GM23248 (cell line): ENCODE results near the gene AGAP1. TPM values are rescaled to one million over a fixed set of nuclear protein-coding genes. Genes with fewer than 3 reads are reported as not detected.
A peak's percentile ranks its signal among the peaks of the same experiment; 100 is the strongest.

Experiments used
- DNase-seq: peaks from one replicate; pipeline ENCODE4 v3.0.0-alpha.2; 2015
- H2AFZ ChIP-seq: fragments of 200-600 bp; sonication (generic); 2 replicates; pipeline ENCODE4 v1.6.1; 2016; ENCODE audit warnings: antibody characterized with exemption
- H3F3A ChIP-seq: fragments of 200-600 bp; sonication (generic); 2 replicates; pipeline ENCODE4 v1.6.1; 2016; ENCODE audit warnings: mild to moderate bottlenecking, antibody characterized with exemption, mixed run types; ENCODE audit not compliant: insufficient read depth
- H3K27ac ChIP-seq: fragments of 200-600 bp; sonication (generic); 2 replicates; pipeline ENCODE4 v1.5.1; 2016; ENCODE audit warnings: mild to moderate bottlenecking
- H3K27me3 ChIP-seq: fragments of 200-600 bp; sonication (generic); replicated peaks from 2 replicates; pipeline ENCODE4 v1.6.1; 2016; ENCODE audit warnings: mild to moderate bottlenecking; ENCODE audit not compliant: insufficient read depth
- H3K36me3 ChIP-seq: fragments of 200-600 bp; sonication (generic); 2 replicates; pipeline ENCODE4 v1.6.1; 2016; ENCODE audit warnings: low read depth, mild to moderate bottlenecking
- H3K4me1 ChIP-seq: fragments of 200-600 bp; sonication (generic); 2 replicates; pipeline ENCODE4 v1.6.1; 2016; ENCODE audit warnings: mild to moderate bottlenecking; ENCODE audit not compliant: insufficient read depth
- H3K4me2 ChIP-seq: fragments of 200-600 bp; sonication (generic); one replicate; pipeline ENCODE4 v1.6.1; 2016; ENCODE audit warnings: mild to moderate bottlenecking; ENCODE audit not compliant: unreplicated experiment
- H3K4me3 ChIP-seq: fragments of 200-600 bp; sonication (generic); 2 replicates; pipeline ENCODE4 v1.5.1; 2016; ENCODE audit warnings: mild to moderate bottlenecking
- H3K79me2 ChIP-seq: fragments of 200-600 bp; sonication (generic); 2 replicates; pipeline ENCODE4 v1.6.1; 2016; ENCODE audit warnings: mild to moderate bottlenecking; ENCODE audit not compliant: insufficient read depth
- H3K9ac ChIP-seq: fragments of 200-600 bp; sonication (generic); 2 replicates; pipeline ENCODE4 v1.6.1; 2016; ENCODE audit warnings: mild to moderate bottlenecking
- H3K9me2 ChIP-seq: fragments of 200-600 bp; sonication (generic); 2 replicates; pipeline ENCODE4 v1.6.1; 2016; ENCODE audit warnings: mixed run types, mild to moderate bottlenecking, moderate library complexity; ENCODE audit not compliant: insufficient read depth
- H3K9me3 ChIP-seq: fragments of 200-600 bp; sonication (generic); one replicate; pipeline ENCODE4 v1.6.1; 2017; ENCODE audit warnings: low read depth
- H4K20me1 ChIP-seq: fragments of 200-600 bp; sonication (generic); 2 replicates; pipeline ENCODE4 v1.6.0; 2016; ENCODE audit not compliant: insufficient read depth
- EZH2 ChIP-seq: fragments of 200-600 bp; sonication (generic); IDR thresholded peaks from 2 replicates; pipeline ENCODE4 v1.6.1; 2018; ENCODE audit warnings: antibody characterized with exemption, mild to moderate bottlenecking; ENCODE audit not compliant: insufficient read depth, poor library complexity, severe bottlenecking
- EZH2phosphoT487 ChIP-seq: fragments of 200-600 bp; sonication (generic); IDR thresholded peaks from 2 replicates; pipeline ENCODE4 v1.6.1; 2018; ENCODE audit warnings: antibody characterized with exemption, moderate library complexity, mild to moderate bottlenecking, low read depth; ENCODE audit not compliant: insufficient read depth
- WGBS, 2 experiments: methylation state at CpG; one replicate each; pipeline ENCODE4 v1.1.6; 2015 to 2017; ENCODE audit warnings: low lambda C conversion rate in 2 of 2, low coverage in 1 of 2; ENCODE audit errors: missing lambda C conversion rate in 2 of 2; 5-methylcytosine and 5-hydroxymethylcytosine counted together
- in situ Hi-C: fragments of 300-500 bp; cut with MboI; formaldehyde crosslinking; loops from 2 replicates; pipeline ENCODE4 v1.15.0; 2020
- polyA plus RNA-seq: library from polyadenylated mRNA; unstranded; fragments of >200 nt; fragmentation: Nextera tagmentation; extraction: Ambion mirVana; gene quantifications from 2 replicates; pipeline ENCODE4 v1.2.1, GENCODE V29; 2016
- total RNA-seq: library from RNA; depleted of rRNA; stranded (reverse); fragments of >200 nt; shearing (Covaris generic); gene quantifications from 2 replicates; pipeline ENCODE4 v1.2.3, GENCODE V29; 2014

The AGAP1 gene
- total and polyA plus RNA-seq, 2 experiments from 2014 or later: 2.2 to 9.9 TPM

DNA sequence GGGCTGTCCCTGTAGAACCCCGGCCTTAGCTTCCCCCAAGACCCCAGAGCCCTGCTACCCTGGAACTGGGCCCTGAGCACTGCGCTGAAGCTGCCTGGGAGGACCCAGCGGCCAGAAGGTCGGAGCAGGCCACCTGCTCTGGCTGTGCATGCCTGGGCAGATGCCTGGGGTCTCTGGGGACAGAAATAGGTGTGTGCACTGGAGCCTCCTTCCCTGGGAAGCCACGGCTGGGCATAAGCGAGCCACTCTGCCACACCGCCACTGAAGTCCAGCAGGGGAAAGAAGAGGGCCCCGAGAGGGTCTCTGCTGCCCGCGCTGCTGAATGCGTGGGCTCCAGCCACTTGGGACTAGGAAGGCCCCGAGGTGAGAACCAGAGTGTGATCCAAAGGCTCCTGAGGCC is 667.7 kb downstream of the AGAP1 start:
- 68 to 69% methylated on average over 10 to 12 of the region's 12 CpGs for WGBS, 2 experiments

DNA sequence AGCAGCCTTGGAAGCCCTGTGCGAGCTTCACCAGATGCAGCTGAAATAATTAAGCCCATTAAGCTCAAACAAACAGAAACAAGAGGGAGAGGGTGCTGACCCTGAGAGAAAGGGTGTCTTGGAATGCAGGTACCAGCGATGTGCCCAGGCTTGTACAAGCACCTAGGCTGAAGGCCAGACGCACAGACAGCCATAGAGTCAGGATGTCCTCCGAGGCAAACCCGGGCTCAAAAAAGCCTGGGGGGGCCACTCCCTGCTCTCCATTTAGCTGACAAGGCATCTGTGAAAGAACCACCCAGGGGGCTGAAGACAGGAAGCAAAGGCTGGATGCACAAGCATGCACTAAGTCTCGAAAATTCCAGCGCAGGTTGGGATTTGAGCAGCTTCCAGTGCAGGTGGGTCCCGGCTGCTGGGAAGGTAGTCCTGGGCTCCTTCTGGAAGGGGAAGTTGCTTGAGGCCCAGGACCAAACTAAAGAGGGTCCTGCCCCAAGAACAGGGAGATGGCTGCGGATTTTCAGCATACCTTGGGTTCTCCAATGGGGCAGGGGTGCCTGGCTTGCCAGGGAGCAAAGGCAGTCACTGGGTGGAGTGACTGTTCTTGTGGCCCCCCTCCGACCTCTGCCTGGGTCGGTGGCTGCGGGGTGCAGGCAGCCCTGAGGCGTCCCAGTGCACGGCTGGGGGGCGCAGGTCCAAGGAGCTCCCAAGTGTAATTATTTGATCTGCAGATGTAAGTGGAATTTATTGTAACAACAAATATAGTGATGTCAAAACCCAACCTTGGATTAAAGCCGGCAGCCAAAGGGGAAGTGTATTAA is 668.4 kb downstream of the AGAP1 start:
- Histone ChIP-seq H3K9me2 (no peaks in the 10 kb centered on the region), H3K79me2 (no peaks in the 10 kb centered on the region), H3K9ac (no peak overlapping the region), H3K4me3 (no peak overlapping the region), H4K20me1 (no peaks in the 10 kb centered on the region), H3F3A (no peaks in the 10 kb centered on the region), H2AFZ (no peak overlapping the region), H3K4me1 (0 out of 2 replicates have a peak, but pooled peaks cover 9% of the 10 kb centered on the region), H3K36me3 (no peaks in the 10 kb centered on the region), H3K27me3 (peaks cover 70% of the 10 kb centered on the region), H3K27ac (no peak overlapping the region), H3K4me2 (no peak overlapping the region), H3K9me3 (no peaks in the 10 kb centered on the region)
- no peak for DNase-seq
- in situ Hi-C loops: no loop called here
- WGBS, 2 experiments: 35 to 37% methylated on average over 16 of the region's 16 CpGs
- no peak for TF ChIP-seq EZH2phosphoT487
- no peak for TF ChIP-seq EZH2

More for the DNA sequence above, 667.7 kb downstream of the AGAP1 start:
- no peak for TF ChIP-seq EZH2
- Histone ChIP-seq H3K9me3 (no peaks in the 10 kb centered on the region), H3K4me3 (no peak overlapping the region), H3F3A (no peaks in the 10 kb centered on the region), H3K27me3 (peaks cover 65% of the 10 kb centered on the region), H3K9me2 (no peaks in the 10 kb centered on the region), H3K79me2 (no peaks in the 10 kb centered on the region), H3K9ac (no peak overlapping the region), H3K4me1 (0 out of 2 replicates have a peak, but pooled peaks cover 9% of the 10 kb centered on the region), H2AFZ (no peak overlapping the region), H4K20me1 (no peaks in the 10 kb centered on the region), H3K36me3 (no peaks in the 10 kb centered on the region), H3K4me2 (no peak overlapping the region), H3K27ac (no peak overlapping the region)
- DNase-seq: no peak
- in situ Hi-C loops: no loop called here

DNA sequence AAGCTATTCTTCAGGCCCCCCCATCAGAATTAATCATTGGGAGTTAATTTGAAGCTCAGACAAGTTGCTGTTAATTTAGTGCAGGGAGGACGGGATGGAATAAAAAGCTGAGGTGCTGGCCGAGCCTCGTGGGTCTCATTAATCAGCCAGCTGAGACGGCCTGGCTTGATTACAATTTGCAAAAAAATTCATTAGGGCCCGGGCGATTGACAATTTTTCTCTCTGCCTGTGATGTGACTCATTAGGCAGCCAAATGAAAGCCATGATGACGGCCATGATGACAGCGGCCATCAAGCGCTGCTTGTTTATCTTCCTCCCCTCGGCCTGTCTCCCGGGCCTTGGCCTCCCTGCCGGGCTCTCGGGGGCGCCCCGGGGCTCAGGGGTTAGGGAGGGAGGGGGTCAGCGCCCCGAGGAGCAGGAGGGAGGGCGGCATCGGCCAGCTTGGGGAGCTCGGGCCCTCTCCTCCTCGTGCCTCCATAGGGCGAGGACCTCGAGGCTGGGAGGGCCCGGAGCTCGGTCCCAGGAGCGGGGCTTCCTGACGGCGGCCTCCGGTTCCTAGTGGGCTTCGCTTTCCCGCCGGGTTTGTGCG is 669.1 kb downstream of the AGAP1 start:
- in situ Hi-C loops: no loop called here
- Histone ChIP-seq H3K4me3 (no peak overlapping the region), H2AFZ (no peak overlapping the region), H3K4me1 (0 out of 2 replicates have a peak, but pooled peaks cover 9% of the 10 kb centered on the region), H4K20me1 (no peaks in the 10 kb centered on the region), H3K27me3 (peaks cover 70% of the 10 kb centered on the region), H3K4me2 (no peak overlapping the region), H3K9me3 (no peaks in the 10 kb centered on the region), H3F3A (no peaks in the 10 kb centered on the region), H3K27ac (no peak overlapping the region), H3K9ac (no peak overlapping the region), H3K9me2 (no peaks in the 10 kb centered on the region), H3K79me2 (no peaks in the 10 kb centered on the region), H3K36me3 (no peaks in the 10 kb centered on the region)
- TF ChIP-seq EZH2phosphoT487 (0 out of 2 replicates have a peak, but pooled peaks have one; percentile 9), EZH2 (peak; percentile 71)
- no peak for DNase-seq
- 7 to 9% methylated on average over 19 to 33 of the region's 33 CpGs for WGBS, 2 experiments

DNA sequence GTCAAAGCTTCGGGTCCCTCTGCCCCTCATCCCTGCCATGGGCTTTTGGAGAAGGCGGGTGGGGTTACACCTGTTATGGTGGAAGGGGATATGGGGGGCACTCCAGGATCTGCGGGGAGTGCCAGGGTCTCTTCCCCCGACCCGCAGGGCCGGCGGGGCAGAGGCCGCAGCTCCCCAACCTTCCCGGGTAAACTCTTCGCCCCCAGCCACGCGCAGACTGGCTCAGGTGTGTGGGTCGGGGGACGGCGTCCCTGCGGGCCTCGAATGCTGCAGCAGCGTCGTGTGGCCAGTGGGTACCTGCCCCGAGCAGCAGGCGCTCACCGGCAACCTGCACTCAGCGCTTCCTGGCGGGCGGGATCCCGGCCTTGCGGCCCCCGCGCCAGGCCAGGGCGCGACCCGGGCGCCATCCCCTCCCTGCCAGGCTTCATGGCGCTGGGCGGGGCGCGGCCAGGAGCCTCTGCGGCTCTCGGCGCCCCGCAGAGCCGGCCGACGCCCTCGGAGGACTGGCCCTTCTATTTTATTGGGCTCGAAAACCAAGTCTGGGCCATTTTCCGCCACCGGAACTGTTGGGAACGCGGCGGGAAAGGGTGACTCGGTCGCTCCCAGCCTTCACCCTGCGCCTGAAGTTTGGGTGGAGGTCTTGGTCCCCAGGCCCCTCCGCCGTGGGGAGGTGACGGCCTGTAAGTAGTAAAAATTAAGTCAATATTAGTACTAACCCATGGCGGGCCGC is 669.8 kb downstream of the AGAP1 start:
- Histone ChIP-seq H3K9me3 (no peaks in the 10 kb centered on the region), H3K9me2 (no peaks in the 10 kb centered on the region), H3K27me3 (peaks cover 70% of the 10 kb centered on the region), H3K79me2 (no peaks in the 10 kb centered on the region), H3F3A (no peaks in the 10 kb centered on the region), H4K20me1 (no peaks in the 10 kb centered on the region), H3K27ac (no peak overlapping the region), H2AFZ (peak overlapping the region; percentile 37; the same call in 1 of the 2 replicates), H3K4me1 (0 out of 2 replicates have a peak, but pooled peaks cover 9% of the 10 kb centered on the region), H3K4me3 (peak overlapping the region; percentile 44; the same call in 1 of the 2 replicates), H3K36me3 (no peaks in the 10 kb centered on the region), H3K9ac (no peak overlapping the region), H3K4me2 (peak overlapping the region; percentile 68)
- TF ChIP-seq EZH2phosphoT487: 0 out of 2 replicates have a peak, but pooled peaks have one; percentile 54
- peak; percentile 90 for TF ChIP-seq EZH2
- in situ Hi-C loops: no loop called here
- 7 to 12% methylated on average over 52 to 53 of the region's 59 CpGs for WGBS, 2 experiments
- no peak for DNase-seq
